Measurements from ENCODE around the gene NSUN7.
A peak's percentile ranks its signal among the peaks of the same experiment; 100 is the strongest.

Gene NSUN7

GRCh38 chr4:40822420-40823166, 72.8 kb downstream of the NSUN7 start:
- DNase-seq (ENCODE audit: low spot score), result no peak

GRCh38 chr4:40825014-40825838, 75.5 kb downstream of the NSUN7 start:
- DNase-seq (ENCODE audit: low spot score), result no peak

DNA sequence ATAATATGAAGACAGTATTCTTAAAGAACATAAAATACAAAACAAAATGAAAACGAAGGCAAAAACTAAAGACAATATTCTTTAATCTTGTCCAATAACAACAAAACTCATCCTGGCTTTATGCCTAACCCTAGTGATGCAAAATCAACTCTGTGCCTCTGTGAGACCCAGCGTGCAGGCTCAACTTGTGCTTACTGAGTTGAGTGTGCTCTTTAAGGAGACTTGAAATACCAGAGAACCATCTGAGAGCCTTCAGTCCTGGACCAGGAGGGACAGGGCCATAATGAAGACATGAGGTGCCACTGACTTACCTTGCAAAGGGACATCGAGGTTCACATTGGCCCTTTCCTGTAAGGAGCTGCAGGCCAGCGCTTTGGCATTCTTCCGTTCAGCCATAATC, 77.1 kb downstream of the NSUN7 start:
- no peak for DNase-seq (ENCODE audit: low spot score)

DNA sequence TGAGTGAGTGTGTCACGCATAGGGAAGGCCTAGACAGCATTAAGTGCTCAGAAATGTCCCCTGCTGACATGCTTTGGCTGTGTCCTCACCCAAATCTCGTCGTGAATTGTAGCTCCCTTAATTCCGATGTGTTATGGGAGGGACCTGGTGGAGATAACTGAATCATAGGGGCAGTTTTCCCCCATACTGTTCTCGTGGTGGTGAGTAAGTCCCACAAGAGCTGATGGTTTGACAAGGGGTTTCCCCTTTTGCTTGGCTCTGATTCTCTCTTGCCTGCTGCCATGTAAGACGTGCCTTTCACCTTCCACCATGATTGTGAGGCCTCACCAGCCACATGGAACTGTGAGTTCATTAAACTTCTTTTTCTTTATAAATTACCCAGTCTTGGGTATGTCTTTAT, 78.0 kb downstream of the NSUN7 start:
- DNase-seq (ENCODE audit: low spot score), result no peak

DNA sequence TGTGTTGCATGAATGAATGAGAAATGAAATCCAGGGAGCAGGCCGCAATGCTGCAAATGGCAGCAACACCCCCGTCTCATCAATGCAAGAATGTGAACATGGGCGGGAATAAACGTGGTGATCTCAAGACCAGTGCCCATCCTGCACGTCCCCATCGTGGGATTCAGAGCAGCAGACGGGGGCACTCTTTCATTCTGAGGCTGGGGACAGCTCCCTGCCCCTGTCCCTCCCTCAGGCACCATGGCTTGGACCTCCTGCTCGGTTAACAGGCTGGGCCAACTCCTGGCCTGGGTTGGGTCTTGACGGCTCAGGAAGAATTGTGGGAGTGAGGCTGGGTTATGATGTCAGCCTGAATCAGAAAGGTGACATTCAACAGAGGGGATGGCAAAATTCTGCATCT, 78.9 kb downstream of the NSUN7 start:
- DNase-seq (ENCODE audit: low spot score), result no peak

GRCh38 chr4:40829586-40829985, 79.8 kb downstream of the NSUN7 start:
- DNase-seq (ENCODE audit: low spot score), result no peak

DNA sequence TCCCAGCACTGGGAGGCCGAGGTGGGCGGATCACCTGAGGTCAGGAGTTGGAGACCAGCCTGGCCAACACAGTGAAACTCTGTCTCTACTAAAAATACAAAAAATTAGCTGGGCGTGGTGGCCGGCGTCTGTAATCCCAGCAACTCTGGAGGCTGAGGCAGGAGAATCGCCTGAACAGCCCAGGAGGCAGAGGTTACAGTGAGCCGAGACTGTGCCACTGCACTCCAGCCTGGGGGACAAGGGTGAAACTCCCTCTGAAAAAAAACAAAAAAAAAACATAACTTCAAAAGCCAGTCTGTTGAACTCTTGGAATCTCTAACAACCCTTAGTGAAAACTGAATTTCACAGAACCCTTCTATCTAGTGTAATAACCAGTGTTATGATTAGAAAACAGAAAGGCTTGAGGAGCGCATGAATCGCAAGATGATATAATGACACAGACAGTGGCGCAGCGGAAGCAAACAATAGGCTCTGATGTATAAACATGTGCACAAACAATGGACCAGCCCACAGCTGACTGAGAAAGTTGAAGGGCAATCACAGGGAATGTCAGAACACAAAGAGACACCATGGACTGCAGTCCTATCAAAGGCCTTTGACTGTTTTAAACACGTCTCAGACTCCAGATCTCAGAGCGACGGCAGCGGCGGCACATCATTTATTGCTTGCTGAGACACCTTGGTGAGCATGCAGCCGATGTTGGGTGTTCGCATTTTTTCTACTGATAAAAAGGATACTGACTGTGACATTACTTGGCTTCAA, 81.6 kb downstream of the NSUN7 start:
- DNase-seq (ENCODE audit: low spot score), result no peak

GRCh38 chr4:40832175-40832574, 82.4 kb downstream of the NSUN7 start:
- DNase-seq (ENCODE audit: low spot score), result no peak

DNA sequence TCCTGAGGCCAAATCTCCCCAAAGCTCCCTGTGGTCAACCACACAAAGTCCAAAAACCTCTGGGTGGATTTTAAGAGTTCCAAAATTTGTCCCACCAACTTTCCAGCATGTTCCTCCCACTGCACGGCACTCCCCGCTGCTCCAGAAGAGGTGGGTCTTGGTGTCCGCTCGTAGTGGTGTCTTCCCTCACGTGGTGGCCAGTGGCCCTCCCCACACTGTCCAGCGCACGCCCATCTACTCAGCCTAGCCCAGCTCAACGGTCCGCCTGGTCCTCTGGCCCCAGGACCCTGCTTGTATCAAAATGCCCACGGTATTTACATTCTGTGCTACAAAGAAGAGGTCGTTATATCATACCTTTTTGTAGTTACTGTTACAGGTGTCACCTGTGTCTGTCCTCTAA, 83.5 kb downstream of the NSUN7 start:
- DNase-seq (ENCODE audit: low spot score), result no peak

GRCh38 chr4:40837094-40837870, 87.5 kb downstream of the NSUN7 start:
- DNase-seq (ENCODE audit: low spot score), result no peak

- DNase-seq (ENCODE audit: low spot score), result no peak
Observed at GRCh38 chr4:40838742-40839141, 89.0 kb downstream of the NSUN7 start.

GRCh38 chr4:40840255-40840984, 90.7 kb downstream of the NSUN7 start:
- no peak for DNase-seq (ENCODE audit: low spot score)

DNA sequence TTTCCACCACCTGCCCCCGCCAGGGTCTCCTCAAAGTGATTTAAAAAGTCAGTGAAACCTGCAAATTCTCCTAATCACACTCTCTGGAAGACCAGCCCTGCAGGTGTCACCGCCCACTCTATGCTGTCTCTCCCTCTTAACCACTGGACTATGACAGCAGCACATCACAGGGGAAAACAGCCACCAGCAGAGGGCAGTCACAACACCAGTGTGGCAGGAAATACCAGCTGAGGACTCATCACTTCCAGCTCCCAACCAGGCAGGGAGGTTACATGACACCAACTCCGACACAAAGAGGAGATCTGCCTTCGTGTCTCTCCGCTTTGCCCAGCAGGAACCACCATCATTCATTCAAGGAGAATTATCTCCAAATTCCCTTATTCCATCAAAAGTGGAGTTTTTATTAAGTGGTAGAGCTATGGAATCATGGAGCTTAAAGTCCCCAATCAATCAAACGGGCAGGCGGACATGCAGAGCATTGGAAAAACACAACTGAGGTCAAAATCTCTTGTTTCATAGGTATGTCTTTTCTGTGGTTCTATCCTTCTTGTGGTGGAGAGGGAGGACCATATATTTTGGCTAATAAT, 91.3 kb downstream of the NSUN7 start:
- DNase-seq (ENCODE audit: low spot score), result peak; percentile 34

- no peak for DNase-seq (ENCODE audit: low spot score)
Observed at GRCh38 chr4:40842318-40842717, 92.6 kb downstream of the NSUN7 start.

DNA sequence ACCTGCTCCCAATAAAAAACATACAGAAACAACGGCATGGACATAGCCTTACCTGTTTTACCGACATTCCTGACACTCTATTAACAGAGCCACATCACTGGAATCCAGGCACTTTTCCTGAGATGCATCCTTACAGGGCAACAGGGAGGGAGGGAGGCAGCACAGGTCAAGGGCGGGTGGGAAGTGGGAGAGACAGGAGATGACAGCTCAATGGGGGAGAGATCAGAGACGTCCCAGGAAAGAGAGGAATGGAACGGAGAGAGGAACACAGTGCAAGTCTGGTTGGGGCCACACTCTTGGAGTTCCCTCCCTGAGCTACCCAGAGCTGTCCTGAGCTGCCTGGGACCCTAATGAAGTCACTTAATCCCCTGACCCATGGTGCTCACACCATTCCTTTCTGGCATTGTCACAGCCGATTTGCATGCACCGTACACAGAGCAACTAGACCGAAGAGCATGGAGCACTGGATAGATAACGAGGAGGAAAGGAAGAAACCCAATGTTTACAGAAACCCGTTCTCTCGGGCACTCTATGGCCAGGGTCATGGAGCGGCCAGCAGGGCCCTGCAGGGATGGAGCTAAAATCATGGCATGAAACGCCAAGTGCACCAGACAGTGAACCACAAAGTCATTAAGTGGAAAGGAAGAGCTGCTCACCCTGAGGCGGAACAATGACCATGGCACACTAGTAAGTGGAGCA, 93.1 kb downstream of the NSUN7 start:
- DNase-seq (ENCODE audit: low spot score), result no peak

DNA sequence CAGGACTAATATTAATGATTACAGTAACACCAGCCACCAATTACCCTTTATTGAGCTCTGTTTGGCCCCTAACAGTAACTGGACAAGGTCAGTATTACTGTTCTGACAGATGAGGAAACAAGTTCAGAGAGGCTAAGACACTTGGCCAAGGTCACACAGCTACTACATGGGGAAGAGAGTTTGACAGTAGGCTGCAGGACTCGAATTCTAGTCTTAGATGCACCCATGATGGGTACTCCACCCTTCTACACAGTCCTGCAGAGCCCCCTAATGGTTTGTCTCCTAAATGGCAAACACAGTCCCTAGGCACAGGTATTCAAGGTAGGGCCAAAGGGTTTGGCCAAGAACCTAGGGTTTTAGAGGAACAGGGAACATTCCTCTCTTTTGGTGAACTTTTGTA, 93.9 kb downstream of the NSUN7 start:
- no peak for DNase-seq (ENCODE audit: low spot score)

GRCh38 chr4:40844261-40844660, 94.5 kb downstream of the NSUN7 start:
- DNase-seq (ENCODE audit: low spot score), result no peak

DNA sequence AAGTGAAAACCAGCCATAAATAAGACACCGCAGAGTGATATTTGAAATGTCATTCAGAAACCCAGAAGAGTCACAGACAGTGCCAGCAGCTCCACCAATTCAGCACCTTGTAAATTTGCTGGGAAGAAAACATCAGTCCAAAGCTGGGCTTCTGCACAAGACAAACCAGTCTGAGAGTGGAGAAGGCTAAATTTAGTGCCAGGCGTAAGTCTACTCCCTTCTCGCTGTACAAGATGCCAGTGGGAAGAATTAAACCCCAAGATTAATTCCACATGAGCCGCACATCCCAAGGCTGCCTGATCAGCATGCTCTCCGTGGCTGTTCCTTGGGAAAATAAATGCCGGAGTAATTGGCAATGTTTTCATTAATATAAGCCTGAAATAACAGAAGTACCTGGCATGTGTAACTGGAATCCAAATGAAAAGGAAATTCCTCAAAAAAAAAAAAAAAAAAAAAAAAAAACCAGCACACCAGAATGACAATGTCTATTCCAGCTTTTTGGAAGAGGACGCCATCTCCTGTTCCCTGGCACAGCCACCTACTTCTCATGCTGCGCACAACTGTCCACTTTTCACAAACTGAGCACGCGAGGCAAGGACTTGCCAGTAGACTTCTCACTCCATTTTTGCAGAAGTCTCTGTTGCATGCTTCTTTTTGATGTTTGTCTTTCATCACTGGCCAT, 95.5 kb downstream of the NSUN7 start:
- DNase-seq (ENCODE audit: low spot score), result no peak

DNA sequence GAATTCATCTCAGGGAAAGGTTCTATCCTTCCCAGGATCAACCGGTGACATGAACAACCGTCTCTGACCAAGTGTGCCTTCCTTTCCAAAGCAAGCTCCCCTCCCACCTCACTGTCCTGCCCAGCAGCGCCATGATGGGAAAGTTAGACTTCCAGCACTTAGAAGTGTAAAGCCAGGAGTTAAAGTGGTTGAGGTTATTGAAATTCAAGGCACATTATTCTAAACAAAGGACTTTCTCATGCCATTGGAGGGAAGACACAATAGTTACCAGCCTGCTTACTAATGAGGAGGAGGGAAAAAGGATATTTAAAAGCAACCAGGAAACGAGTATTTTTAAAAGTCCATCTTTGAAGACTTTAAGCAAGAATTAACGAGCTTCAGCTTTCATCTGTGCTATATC, 96.8 kb downstream of the NSUN7 start:
- DNase-seq (ENCODE audit: low spot score), result no peak

GRCh38 chr4:40848251-40848650, 98.5 kb downstream of the NSUN7 start:
- no peak for DNase-seq (ENCODE audit: low spot score)
